ENCODE measurements around the gene PXN. TPM values are rescaled to one million over a fixed set of nuclear protein-coding genes. Genes with fewer than 3 reads are reported as not detected.
A peak's percentile ranks its signal among the peaks of the same experiment; 100 is the strongest.

The PXN gene
- total and polyA plus RNA-seq, 4 donors = 6.0 to 13.1 (median 12.3) TPM

GRCh38 chr12:120314220-120314619, 48.7 kb upstream of the PXN start:
- H3K9me3 ChIP-seq (ENCODE audit: control insufficient read depth in 4 of 4, low read length in 3 of 4) = no peaks in the 10 kb centered on the region
- peak in 1 of 2 donors; percentile 13 for TF ChIP-seq RAD21 (IDR thresholded peaks at IDR 0.05)
- no peak for TF ChIP-seq MAX (IDR thresholded peaks at IDR 0.05)
- TF ChIP-seq JUND (IDR thresholded peaks at IDR 0.05) = no peak
- no peak for TF ChIP-seq TAF1 (conservative IDR thresholded peaks at IDR 0.05)
- H3K27ac ChIP-seq (ENCODE audit: low read depth in 1 of 2, low read length in 2 of 2) = no peak overlapping the region
- no peak overlapping the region for H3K4me3 ChIP-seq (ENCODE audit: low read depth in 1 of 3, low read length in 3 of 3)
- H3K4me1 ChIP-seq (ENCODE audit: control insufficient read depth in 4 of 4, insufficient read depth in 4 of 4, low read length in 3 of 4) = peaks cover 3 to 14% (median 5%) of the 10 kb centered on the region in 4 donors
- no peak overlapping the region for H3K9ac ChIP-seq (ENCODE audit: low read depth in 1 of 2, low read length in 2 of 2)
- H3K27me3 ChIP-seq (ENCODE audit: control insufficient read depth in 4 of 4, insufficient read depth in 4 of 4, low read length in 3 of 4) = no peaks in the 10 kb centered on the region
- H3K36me3 ChIP-seq (ENCODE audit: control insufficient read depth in 4 of 4, insufficient read depth in 3 of 4, low read depth in 1 of 4, low read length in 3 of 4) = no peaks in the 10 kb centered on the region
- no peak for DNase-seq (ENCODE audit: low spot score)
- WGBS = 80% methylated on average over 5 of the region's 5 CpGs

- WGBS = 8% methylated on average over 31 of the region's 31 CpGs
- peak; percentile 88 for DNase-seq (ENCODE audit: low spot score)
- Histone ChIP-seq H3K9ac (ENCODE audit: low read depth in 1 of 2, low read length in 2 of 2) (peak within 1 kb of the TSS; percentile 78 to 96), H3K27ac (ENCODE audit: low read depth in 1 of 2, low read length in 2 of 2) (peak within 1 kb of the TSS; percentile 56 to 85), H3K27me3 (ENCODE audit: control insufficient read depth in 4 of 4, insufficient read depth in 4 of 4, low read length in 3 of 4) (no peaks in the 10 kb centered on the region), H3K4me3 (ENCODE audit: low read depth in 1 of 3, low read length in 3 of 3) (peak within 1 kb of the TSS; percentile 45 to 98 (median 90)), H3K9me3 (ENCODE audit: control insufficient read depth in 4 of 4, low read length in 3 of 4) (no peaks in the 10 kb centered on the region), H3K36me3 (ENCODE audit: control insufficient read depth in 4 of 4, insufficient read depth in 3 of 4, low read depth in 1 of 4, low read length in 3 of 4) (no peaks in the 10 kb centered on the region), H3K4me1 (ENCODE audit: control insufficient read depth in 4 of 4, insufficient read depth in 4 of 4, low read length in 3 of 4) (peaks cover 1 to 5% (median 4%) of the 10 kb centered on the region in 4 donors)
- TF ChIP-seq HNF4A (conservative IDR thresholded peaks at IDR 0.05) (peak in 1 of 2 donors; percentile 44), YY1 (IDR thresholded peaks at IDR 0.05) (peak; percentile 35), MAX (IDR thresholded peaks at IDR 0.05) (peak; percentile 59), RAD21 (IDR thresholded peaks at IDR 0.05) (peak; percentile 68), REST (IDR thresholded peaks at IDR 0.05) (peak; percentile 15), GABPA (IDR thresholded peaks at IDR 0.05 in 1 of 2, conservative IDR thresholded peaks at IDR 0.05 in 1 of 2) (peak; percentile 7 to 55), TAF1 (conservative IDR thresholded peaks at IDR 0.05) (no peak), FOXA1 (IDR thresholded peaks at IDR 0.05) (peak; percentile 71), FOXA2 (IDR thresholded peaks at IDR 0.05) (peak; percentile 67), EGR1 (IDR thresholded peaks at IDR 0.05; ENCODE audit: low read depth in 2 of 2) (peak in 1 of 2 donors; percentile 32), ATF3 (IDR thresholded peaks at IDR 0.05) (no peak), SP1 (IDR thresholded peaks at IDR 0.05) (peak; percentile 69), JUND (IDR thresholded peaks at IDR 0.05) (peak in 1 of 2 donors; percentile 41), CTCF (IDR thresholded peaks at IDR 0.05; ENCODE audit: low read depth, low read length, missing input control) (peak; percentile 77), NR2F2 (IDR thresholded peaks at IDR 0.05) (peak; percentile 73), HNF4G (IDR thresholded peaks at IDR 0.05) (no peak), ZBTB33 (IDR thresholded peaks at IDR 0.05) (peak; percentile 55), RXRA (IDR thresholded peaks at IDR 0.05) (peak; percentile 28 to 33)
Observed at GRCh38 chr12:120301962-120302815, 36.7 kb upstream of the PXN start, which contains the start of gene SIRT4. Gene SIRT4 (plus strand): TSS chr12:120302321. CDS start chr12:120303562, 1,241 bp downstream.
